ENCODE results near the gene CCDC146.

- TF ChIP-seq POLR2AphosphoS5 (IDR thresholded peaks at IDR 0.05): no peak
- TF ChIP-seq, protein P1, sequence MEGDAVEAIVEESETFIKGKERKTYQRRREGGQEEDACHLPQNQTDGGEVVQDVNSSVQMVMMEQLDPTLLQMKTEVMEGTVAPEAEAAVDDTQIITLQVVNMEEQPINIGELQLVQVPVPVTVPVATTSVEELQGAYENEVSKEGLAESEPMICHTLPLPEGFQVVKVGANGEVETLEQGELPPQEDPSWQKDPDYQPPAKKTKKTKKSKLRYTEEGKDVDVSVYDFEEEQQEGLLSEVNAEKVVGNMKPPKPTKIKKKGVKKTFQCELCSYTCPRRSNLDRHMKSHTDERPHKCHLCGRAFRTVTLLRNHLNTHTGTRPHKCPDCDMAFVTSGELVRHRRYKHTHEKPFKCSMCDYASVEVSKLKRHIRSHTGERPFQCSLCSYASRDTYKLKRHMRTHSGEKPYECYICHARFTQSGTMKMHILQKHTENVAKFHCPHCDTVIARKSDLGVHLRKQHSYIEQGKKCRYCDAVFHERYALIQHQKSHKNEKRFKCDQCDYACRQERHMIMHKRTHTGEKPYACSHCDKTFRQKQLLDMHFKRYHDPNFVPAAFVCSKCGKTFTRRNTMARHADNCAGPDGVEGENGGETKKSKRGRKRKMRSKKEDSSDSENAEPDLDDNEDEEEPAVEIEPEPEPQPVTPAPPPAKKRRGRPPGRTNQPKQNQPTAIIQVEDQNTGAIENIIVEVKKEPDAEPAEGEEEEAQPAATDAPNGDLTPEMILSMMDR (IDR thresholded peaks at IDR 0.05 in 8 of 11, conservative IDR thresholded peaks at IDR 0.05 in 3 of 11): no peak
Measured at GRCh38 chr7:77235276-77235675, 112.9 kb downstream of the CCDC146 start.

All from spleen (tissue), 7 donors.